Neural cell (in vitro differentiated cells): ENCODE results near the gene PPM1H. TPM values are rescaled to one million over a fixed set of nuclear protein-coding genes. Genes with fewer than 3 reads are reported as not detected.

Source experiments
- H2AFZ ChIP-seq: fragments of 200-600, 300-800 bp; sonication (generic), shearing (Covaris generic); 2 replicates; pipeline ENCODE4 v1.6.0; 2014; ENCODE audit warnings: low read depth, mild to moderate bottlenecking, antibody characterized with exemption, low read length, moderate library complexity
- H3F3A ChIP-seq: fragments of 200-600 bp; shearing (Covaris generic); 2 replicates; pipeline ENCODE4 v1.6.1; 2016; ENCODE audit warnings: mild to moderate bottlenecking, moderate library complexity, mixed read lengths, antibody characterized with exemption, low read length; ENCODE audit not compliant: insufficient read depth, poor library complexity, severe bottlenecking
- H3K27ac ChIP-seq: fragments of 200-600, 300-800 bp; sonication (generic), shearing (Covaris generic); 2 replicates; pipeline ENCODE4 v1.5.1; 2014; ENCODE audit warnings: mild to moderate bottlenecking, low read length, moderate library complexity
- H3K27me3 ChIP-seq: fragments of 300-800, 200-600 bp; sonication (generic), shearing (Covaris generic); 2 replicates; pipeline ENCODE4 v1.6.0; 2014; ENCODE audit warnings: mild to moderate bottlenecking, low read depth, low read length, moderate library complexity; ENCODE audit not compliant: insufficient read depth
- H3K36me3 ChIP-seq: fragments of 300-800, 200-600 bp; sonication (generic), shearing (Covaris generic); 2 replicates; pipeline ENCODE4 v1.5.1; 2014; ENCODE audit warnings: mild to moderate bottlenecking, antibody characterized with exemption, low read length, moderate library complexity; ENCODE audit not compliant: insufficient read depth
- H3K4me2 ChIP-seq: fragments of 300-800, 200-600 bp; sonication (generic), shearing (Covaris generic); 2 replicates; pipeline ENCODE4 v1.6.0; 2014; ENCODE audit warnings: mild to moderate bottlenecking, low read length
- H3K4me3 ChIP-seq: fragments of 300-800, 200-600 bp; sonication (generic), shearing (Covaris generic); 2 replicates; pipeline ENCODE4 v1.5.1; 2014; ENCODE audit warnings: mild to moderate bottlenecking, low read length, moderate library complexity
- H3K79me2 ChIP-seq: fragments of 200-600 bp; shearing (Covaris generic); replicated peaks from 2 replicates; pipeline ENCODE4 v1.6.0; 2014; ENCODE audit warnings: mild to moderate bottlenecking, low read length, moderate library complexity; ENCODE audit not compliant: insufficient read depth
- H3K9ac ChIP-seq: fragments of 300-800, 200-600 bp; sonication (generic), shearing (Covaris generic); 2 replicates; pipeline ENCODE4 v1.6.1; 2016; ENCODE audit warnings: mild to moderate bottlenecking, low read length, mixed read lengths
- H3K9me2 ChIP-seq: fragments of 200-600 bp; shearing (Covaris generic); 2 replicates; pipeline ENCODE4 v1.6.1; 2016; ENCODE audit warnings: mild to moderate bottlenecking, low read length, mixed read lengths; ENCODE audit not compliant: insufficient read depth
- H3K9me3 ChIP-seq: fragments of 200-600, 300-800 bp; sonication (generic), shearing (Covaris generic); 2 replicates; pipeline ENCODE4 v1.6.1; 2016; ENCODE audit warnings: mild to moderate bottlenecking, mixed run types, low read length, moderate library complexity, mixed read lengths
- H4K20me1 ChIP-seq: fragments of 200-600 bp; shearing (Covaris generic); 2 replicates; pipeline ENCODE4 v1.6.1; 2016; ENCODE audit warnings: mild to moderate bottlenecking, mixed run types; ENCODE audit not compliant: insufficient read depth
- EP300 ChIP-seq: fragments of 450-650 bp; conservative IDR thresholded peaks from 2 replicates; pipeline ENCODE4 v1.6.1; 2014; ENCODE audit warnings: antibody characterized with exemption, mild to moderate bottlenecking, moderate library complexity; ENCODE audit not compliant: poor library complexity, severe bottlenecking
- EZH2 ChIP-seq: fragments of 200-600, 300-800 bp; shearing (Covaris generic), sonication (generic); IDR thresholded peaks from 2 replicates; pipeline ENCODE4 v1.6.1; 2014; ENCODE audit warnings: antibody characterized with exemption, low read length, borderline replicate concordance, mild to moderate bottlenecking; ENCODE audit not compliant: insufficient read depth, poor library complexity, severe bottlenecking
- MXI1 ChIP-seq: fragments of 450-650 bp; conservative IDR thresholded peaks from 2 replicates; pipeline ENCODE4 v1.6.1; 2014; ENCODE audit warnings: antibody characterized with exemption, mild to moderate bottlenecking; ENCODE audit not compliant: poor library complexity, severe bottlenecking
- POLR2AphosphoS5 ChIP-seq: IDR thresholded peaks from 2 replicates; pipeline ENCODE4 v1.6.1; 2012
- RAD21 ChIP-seq: fragments of 450-650 bp; conservative IDR thresholded peaks from 2 replicates; pipeline ENCODE4 v1.6.1; 2014; ENCODE audit warnings: antibody characterized with exemption, mild to moderate bottlenecking, moderate library complexity
- SMC3 ChIP-seq: fragments of 450-650 bp; conservative IDR thresholded peaks from 2 replicates; pipeline ENCODE4 v1.6.1; 2014; ENCODE audit warnings: antibody characterized with exemption, mild to moderate bottlenecking, moderate library complexity; ENCODE audit not compliant: poor library complexity
- TAF1 ChIP-seq: IDR thresholded peaks from 2 replicates; pipeline ENCODE4 v1.6.1; 2012; ENCODE audit warnings: low read depth
- polyA plus RNA-seq: library from polyadenylated mRNA; depleted of rRNA; stranded (reverse); fragments of >200 nt; gene quantifications from 2 replicates; pipeline ENCODE4 v1.2.3, GENCODE V29; 2014
- TF ChIP-seq, protein P1 (sequence below): IDR thresholded peaks from 2 replicates; pipeline ENCODE4 v1.6.1; 2012; ENCODE audit warnings: borderline replicate concordance
- TF ChIP-seq, protein P2 (sequence below): fragments of 450-650 bp; IDR thresholded peaks from 2 replicates; pipeline ENCODE4 v1.5.1; 2014; ENCODE audit warnings: antibody characterized with exemption, mild to moderate bottlenecking, moderate library complexity; ENCODE audit not compliant: poor library complexity, severe bottlenecking

PPM1H gene
- polyA plus RNA-seq, 1 donor from 2014 or later = 3.9 TPM

DNA sequence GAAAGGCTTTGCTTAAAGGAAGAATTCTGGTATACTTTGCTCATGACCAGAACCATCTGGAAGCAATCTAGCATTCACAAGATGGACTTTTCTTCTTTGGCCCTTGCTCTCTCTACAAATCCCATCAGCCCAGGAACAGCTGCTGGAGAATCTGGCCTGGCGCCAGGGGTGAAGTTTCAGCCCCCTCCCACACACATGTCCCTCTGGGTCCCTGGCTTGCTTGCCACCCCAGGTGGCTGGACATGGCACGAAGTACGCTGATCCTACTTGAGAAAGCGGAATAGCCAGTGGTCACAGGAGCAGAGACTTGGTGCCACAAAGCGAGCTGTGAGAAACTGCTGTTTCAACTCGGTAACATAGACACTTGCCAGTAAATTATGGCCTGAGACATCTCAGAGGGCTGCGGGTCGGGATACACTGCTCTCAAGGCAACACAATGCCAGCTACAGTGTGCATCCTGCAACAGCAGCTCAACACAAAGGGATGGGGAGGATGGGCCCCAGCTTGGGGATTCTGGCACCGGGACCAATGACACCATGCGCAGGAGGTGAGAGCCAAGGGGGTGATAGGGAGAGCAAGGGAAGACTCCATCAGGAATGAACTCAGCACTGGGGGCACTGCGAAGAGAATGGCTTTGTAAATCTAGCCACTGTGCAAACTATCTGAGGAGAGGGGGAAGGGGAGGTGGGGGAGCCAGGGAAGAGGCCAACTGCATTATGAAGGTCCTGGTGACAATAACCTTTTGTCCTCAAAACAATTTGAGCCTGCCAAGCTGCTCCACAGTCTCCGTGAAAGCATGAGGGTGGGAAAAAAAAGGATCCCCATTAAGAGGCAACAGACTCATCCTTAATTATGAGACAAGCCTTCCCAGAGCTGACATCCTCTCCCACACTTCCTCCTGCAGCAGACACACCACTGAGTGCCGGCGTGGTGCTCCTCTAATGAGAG lies 219.9 kb downstream of the PPM1H start:
- Histone ChIP-seq H3K9me3 (no peaks in the 10 kb centered on the region), H3K9me2 (no peaks in the 10 kb centered on the region), H3K27ac (no peak overlapping the region), H3K4me3 (no peak overlapping the region), H3K79me2 (no peaks in the 10 kb centered on the region), H4K20me1 (no peaks in the 10 kb centered on the region), H3K9ac (no peak overlapping the region), H3K4me2 (no peak overlapping the region), H3K27me3 (no peaks in the 10 kb centered on the region), H3K36me3 (no peaks in the 10 kb centered on the region), H2AFZ (no peak overlapping the region), H3F3A (no peaks in the 10 kb centered on the region)
- TF ChIP-seq EP300 = no peak
- no peak for TF ChIP-seq TAF1
- TF ChIP-seq, protein P1, sequence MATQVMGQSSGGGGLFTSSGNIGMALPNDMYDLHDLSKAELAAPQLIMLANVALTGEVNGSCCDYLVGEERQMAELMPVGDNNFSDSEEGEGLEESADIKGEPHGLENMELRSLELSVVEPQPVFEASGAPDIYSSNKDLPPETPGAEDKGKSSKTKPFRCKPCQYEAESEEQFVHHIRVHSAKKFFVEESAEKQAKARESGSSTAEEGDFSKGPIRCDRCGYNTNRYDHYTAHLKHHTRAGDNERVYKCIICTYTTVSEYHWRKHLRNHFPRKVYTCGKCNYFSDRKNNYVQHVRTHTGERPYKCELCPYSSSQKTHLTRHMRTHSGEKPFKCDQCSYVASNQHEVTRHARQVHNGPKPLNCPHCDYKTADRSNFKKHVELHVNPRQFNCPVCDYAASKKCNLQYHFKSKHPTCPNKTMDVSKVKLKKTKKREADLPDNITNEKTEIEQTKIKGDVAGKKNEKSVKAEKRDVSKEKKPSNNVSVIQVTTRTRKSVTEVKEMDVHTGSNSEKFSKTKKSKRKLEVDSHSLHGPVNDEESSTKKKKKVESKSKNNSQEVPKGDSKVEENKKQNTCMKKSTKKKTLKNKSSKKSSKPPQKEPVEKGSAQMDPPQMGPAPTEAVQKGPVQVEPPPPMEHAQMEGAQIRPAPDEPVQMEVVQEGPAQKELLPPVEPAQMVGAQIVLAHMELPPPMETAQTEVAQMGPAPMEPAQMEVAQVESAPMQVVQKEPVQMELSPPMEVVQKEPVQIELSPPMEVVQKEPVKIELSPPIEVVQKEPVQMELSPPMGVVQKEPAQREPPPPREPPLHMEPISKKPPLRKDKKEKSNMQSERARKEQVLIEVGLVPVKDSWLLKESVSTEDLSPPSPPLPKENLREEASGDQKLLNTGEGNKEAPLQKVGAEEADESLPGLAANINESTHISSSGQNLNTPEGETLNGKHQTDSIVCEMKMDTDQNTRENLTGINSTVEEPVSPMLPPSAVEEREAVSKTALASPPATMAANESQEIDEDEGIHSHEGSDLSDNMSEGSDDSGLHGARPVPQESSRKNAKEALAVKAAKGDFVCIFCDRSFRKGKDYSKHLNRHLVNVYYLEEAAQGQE = no peak
- TF ChIP-seq POLR2AphosphoS5 = no peak
- no peak for TF ChIP-seq MXI1
- TF ChIP-seq SMC3 = no peak
- no peak for TF ChIP-seq EZH2
- TF ChIP-seq, protein P2, sequence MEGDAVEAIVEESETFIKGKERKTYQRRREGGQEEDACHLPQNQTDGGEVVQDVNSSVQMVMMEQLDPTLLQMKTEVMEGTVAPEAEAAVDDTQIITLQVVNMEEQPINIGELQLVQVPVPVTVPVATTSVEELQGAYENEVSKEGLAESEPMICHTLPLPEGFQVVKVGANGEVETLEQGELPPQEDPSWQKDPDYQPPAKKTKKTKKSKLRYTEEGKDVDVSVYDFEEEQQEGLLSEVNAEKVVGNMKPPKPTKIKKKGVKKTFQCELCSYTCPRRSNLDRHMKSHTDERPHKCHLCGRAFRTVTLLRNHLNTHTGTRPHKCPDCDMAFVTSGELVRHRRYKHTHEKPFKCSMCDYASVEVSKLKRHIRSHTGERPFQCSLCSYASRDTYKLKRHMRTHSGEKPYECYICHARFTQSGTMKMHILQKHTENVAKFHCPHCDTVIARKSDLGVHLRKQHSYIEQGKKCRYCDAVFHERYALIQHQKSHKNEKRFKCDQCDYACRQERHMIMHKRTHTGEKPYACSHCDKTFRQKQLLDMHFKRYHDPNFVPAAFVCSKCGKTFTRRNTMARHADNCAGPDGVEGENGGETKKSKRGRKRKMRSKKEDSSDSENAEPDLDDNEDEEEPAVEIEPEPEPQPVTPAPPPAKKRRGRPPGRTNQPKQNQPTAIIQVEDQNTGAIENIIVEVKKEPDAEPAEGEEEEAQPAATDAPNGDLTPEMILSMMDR = no peak
- no peak for TF ChIP-seq RAD21

DNA sequence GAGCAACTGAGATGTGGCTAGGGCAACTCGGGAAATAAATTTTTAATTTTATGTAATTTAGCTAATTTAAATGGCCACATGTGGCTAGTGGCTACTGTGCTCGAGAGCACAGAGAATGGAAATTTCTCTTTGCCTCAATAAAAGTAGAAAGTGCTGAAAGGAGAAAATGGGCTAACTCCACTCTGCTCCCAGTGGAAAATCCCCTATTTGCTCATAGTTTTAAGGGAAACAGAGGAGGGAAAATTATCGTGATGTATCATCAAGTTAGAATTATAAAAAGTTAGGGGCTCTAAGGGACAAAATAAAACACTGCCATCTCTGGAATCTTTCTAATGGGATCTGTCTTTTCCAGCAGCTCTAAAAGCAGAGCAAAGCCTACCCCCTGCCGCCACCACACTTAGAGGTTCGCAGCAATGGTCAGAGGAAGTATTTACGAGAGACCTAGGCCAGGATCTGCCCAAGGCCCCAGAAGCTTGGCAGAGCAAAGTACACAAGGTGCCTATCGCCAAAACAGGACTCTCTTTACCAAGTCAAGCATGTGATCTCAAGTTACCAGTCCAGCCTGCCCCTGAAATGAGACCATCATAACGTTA lies 220.7 kb downstream of the PPM1H start:
- H3K27me3 ChIP-seq = no peaks in the 10 kb centered on the region
- H2AFZ ChIP-seq = no peak overlapping the region
- H3K9me2 ChIP-seq = no peaks in the 10 kb centered on the region
- no peak overlapping the region for H3K4me2 ChIP-seq
- H3K79me2 ChIP-seq = no peaks in the 10 kb centered on the region
- no peak overlapping the region for H3K4me3 ChIP-seq
- H3K36me3 ChIP-seq = no peaks in the 10 kb centered on the region
- no peaks in the 10 kb centered on the region for H3F3A ChIP-seq
- no peak overlapping the region for H3K9ac ChIP-seq
- no peak for TF ChIP-seq SMC3
- no peak for TF ChIP-seq RAD21
- TF ChIP-seq, protein P1 = no peak
- TF ChIP-seq TAF1 = no peak
- TF ChIP-seq, protein P2 = no peak
- TF ChIP-seq MXI1 = no peak
- TF ChIP-seq EP300 = no peak
- no peak for TF ChIP-seq EZH2
- TF ChIP-seq POLR2AphosphoS5 = no peak
- no peak overlapping the region for H3K27ac ChIP-seq
- H4K20me1 ChIP-seq = no peaks in the 10 kb centered on the region
- no peaks in the 10 kb centered on the region for H3K9me3 ChIP-seq
